Activated T-helper 1 cell treated with anti-CD3 and anti-CD28 coated beads, Interleukin-12 subunit alpha, Interleukin-12 subunit beta, Interleukin-2, Interleukin-4 antibody, amounts not matched to agents 30 ng/mL and 10 ng/mL and 1 ng/mL, durations not matched to agents 14 hours and 24 hours and 36 hours (primary cell): Measurements from ENCODE around the gene SGCD. TPM values are rescaled to one million over a fixed set of nuclear protein-coding genes. Genes with fewer than 3 reads are reported as not detected.

Experiments
- DNase-seq: peaks from one replicate; pipeline ENCODE4 v3.0.0; 2021; ENCODE audit warnings: low spot score
- H3K27ac Mint-ChIP-seq: one replicate; pipeline ENCODE4 v1.8.0; 2021; ENCODE audit warnings: mild to moderate bottlenecking, mixed read lengths
- H3K27me3 Mint-ChIP-seq: one replicate; pipeline ENCODE4 v1.8.0; 2022; ENCODE audit warnings: mild to moderate bottlenecking, moderate library complexity, mixed read lengths; ENCODE audit not compliant: insufficient read depth
- H3K36me3 Mint-ChIP-seq: one replicate; pipeline ENCODE4 v1.8.0; 2021; ENCODE audit warnings: low read depth, mixed read lengths
- H3K4me1 Mint-ChIP-seq: one replicate; pipeline ENCODE4 v1.8.0; 2021; ENCODE audit warnings: low read depth, mixed read lengths
- H3K4me3 Mint-ChIP-seq: one replicate; pipeline ENCODE4 v1.8.0; 2021; ENCODE audit warnings: mild to moderate bottlenecking, moderate library complexity, mixed read lengths
- H3K9me3 Mint-ChIP-seq: one replicate; pipeline ENCODE4 v1.8.0; 2021; ENCODE audit warnings: mixed read lengths
- intact Hi-C: fragments of 100-400 bp; cut with micrococcal nuclease; formaldehyde crosslinking; loops from one replicate; pipeline ENCODE4 v1.15.1; 2024
- total RNA-seq: library from RNA; stranded (reverse); gene quantifications from 2 replicates; pipeline ENCODE4 v1.2.3, GENCODE V29; 2022

Gene SGCD
- total RNA-seq, 1 donor from 2014 or later: not detected

DNA sequence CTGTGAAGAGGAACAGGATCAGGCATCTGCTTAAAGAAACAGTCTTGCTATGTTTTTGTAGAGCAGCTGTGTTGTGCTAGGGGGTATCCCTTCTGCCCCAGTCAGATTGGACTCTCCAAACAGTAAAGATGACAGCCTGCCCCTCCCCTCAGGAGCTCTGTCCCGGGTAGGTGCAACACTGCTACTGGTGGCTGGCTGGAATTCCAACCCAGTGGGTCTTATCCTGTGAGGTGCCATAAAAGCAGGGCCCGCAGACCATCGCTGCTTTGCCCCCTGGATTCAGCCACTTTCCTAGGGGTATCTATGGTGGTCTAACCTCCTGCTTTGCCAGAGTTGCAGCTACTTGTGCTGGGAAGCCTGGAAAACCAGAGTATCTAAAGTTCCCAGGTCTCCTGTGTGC, 408.5 kb downstream of the SGCD start:
- no peak overlapping the region for H3K27ac Mint-ChIP-seq
- H3K9me3 Mint-ChIP-seq: peaks cover 10% of the 10 kb centered on the region
- peaks cover 23% of the 10 kb centered on the region for H3K27me3 Mint-ChIP-seq
- H3K36me3 Mint-ChIP-seq: peaks cover 1% of the 10 kb centered on the region
- no peaks in the 10 kb centered on the region for H3K4me1 Mint-ChIP-seq
- no peak for DNase-seq
- H3K4me3 Mint-ChIP-seq: no peak overlapping the region
- intact Hi-C loops: no loop called here

DNA sequence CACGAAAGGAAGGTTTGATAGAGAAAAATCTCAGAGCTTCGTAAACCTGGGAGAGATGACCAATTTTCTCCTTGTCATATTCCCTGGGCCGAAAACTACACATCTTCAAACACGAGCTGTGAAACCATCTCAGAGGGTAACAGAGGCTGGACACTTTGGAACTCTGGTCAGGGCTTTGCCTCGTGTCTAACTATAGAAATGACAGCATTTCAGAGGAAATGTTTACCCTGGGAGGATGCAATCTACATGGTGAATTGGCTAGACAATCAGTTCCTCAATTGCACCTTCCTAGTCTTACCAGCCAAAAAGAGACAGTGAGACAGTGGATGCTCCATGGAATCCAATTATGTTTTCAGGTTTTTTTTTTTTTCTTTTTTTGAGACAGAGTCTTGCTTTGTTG, 414.6 kb downstream of the SGCD start:
- Mint-ChIP-seq H3K36me3 (no peaks in the 10 kb centered on the region), H3K9me3 (peaks cover 11% of the 10 kb centered on the region), H3K27me3 (peaks cover 11% of the 10 kb centered on the region), H3K27ac (no peak overlapping the region), H3K4me1 (no peaks in the 10 kb centered on the region), H3K4me3 (no peak overlapping the region)
- intact Hi-C loops: no loop called here
- DNase-seq: no peak

DNA sequence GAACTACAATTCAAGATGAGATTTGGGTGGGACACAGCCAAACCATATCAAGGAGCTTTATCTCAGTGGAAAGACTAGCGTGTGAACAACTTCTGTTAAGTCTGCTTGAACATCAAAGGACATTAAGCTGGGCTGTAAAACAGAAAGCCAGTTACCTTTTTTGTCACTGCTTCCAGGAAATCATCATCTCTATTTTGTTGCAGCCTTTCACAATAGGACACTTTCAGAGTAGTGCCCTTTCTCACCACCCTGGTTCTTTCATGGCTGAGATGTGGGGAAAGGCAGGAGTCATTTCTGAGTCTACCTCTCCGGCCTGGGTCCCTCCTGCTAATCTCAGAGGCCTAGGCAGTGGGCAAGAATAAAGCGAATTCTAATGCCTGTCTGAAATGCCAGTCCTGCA, 426.9 kb downstream of the SGCD start:
- intact Hi-C loops: no loop called here
- DNase-seq: no peak
- Mint-ChIP-seq H3K9me3 (peaks cover 9% of the 10 kb centered on the region), H3K27me3 (no peaks in the 10 kb centered on the region), H3K27ac (peak overlapping the region; percentile 56), H3K36me3 (peaks cover 2% of the 10 kb centered on the region), H3K4me1 (peaks cover 15% of the 10 kb centered on the region), H3K4me3 (no peak overlapping the region)

DNA sequence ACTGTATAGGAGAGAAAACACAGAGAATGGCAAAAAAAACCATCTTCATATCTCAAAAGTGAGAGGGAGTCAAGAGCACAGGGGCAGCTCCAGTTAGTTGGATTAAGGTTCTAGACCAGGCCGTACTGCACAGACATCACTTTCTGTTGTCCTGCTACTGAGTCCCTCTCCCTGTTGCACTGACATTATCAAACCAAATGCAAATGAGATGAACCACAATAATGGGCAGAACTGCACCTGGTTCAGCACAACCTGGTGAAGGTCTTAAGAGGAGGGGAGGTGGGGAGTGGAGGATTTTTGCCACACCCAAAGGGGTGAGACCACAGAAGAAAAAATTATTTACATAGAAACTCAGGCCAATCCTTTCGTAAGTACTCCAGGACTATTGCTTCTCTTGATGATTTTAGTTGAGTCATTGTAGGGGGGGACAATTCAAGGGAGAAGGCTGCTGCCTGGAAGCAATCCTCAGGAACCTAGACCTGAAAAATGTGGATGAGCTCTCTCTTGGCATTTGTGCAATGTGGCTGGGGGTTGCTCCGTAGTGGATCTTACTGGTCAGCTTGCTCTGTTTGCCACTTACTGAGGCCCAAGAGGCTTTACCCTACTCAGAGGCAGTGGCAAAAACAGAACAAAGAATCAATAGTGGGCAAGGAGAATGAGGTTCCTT, 428.6 kb downstream of the SGCD start:
- no peak for DNase-seq
- H3K4me3 Mint-ChIP-seq: no peak overlapping the region
- H3K9me3 Mint-ChIP-seq: peaks cover 9% of the 10 kb centered on the region
- no peaks in the 10 kb centered on the region for H3K27me3 Mint-ChIP-seq
- H3K27ac Mint-ChIP-seq: no peak overlapping the region
- intact Hi-C loops: no loop called here
- peaks cover 2% of the 10 kb centered on the region for H3K36me3 Mint-ChIP-seq
- H3K4me1 Mint-ChIP-seq: peaks cover 15% of the 10 kb centered on the region

DNA sequence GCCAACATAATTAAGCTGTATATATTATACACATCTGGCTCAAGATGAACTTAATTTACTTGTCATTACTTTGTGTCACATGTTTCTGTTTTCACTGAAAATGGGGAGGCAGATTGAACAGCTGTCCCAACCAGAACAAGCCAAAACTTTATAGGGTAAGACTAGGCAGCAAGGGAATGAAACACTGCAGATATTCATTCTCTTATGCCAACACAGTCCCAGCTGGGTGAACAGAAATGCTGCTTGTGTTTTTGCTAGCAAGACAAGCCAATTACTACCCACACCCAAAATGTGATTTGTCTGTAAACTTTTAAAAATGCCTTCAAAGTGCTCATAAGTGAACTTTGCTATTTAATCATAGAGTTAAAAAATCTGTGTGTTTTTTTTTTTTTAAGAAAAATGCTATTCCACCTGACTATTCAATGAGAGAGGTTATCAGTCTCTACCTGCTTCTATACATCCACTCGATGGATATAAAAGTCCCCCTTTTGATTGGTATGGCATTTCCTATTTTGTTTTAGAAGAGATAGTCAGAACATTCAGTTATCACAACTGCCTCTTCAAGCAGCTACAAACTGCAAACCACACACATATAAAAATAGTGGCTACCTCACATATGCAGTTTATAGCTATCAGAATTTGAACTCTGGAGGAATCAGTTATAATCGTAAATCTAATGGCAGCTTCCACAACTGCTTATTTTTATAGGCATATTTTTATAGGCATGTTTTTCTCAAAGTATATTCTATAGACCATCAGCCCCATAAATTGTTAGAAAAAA, 431.2 kb downstream of the SGCD start:
- no peak overlapping the region for H3K27ac Mint-ChIP-seq
- H3K9me3 Mint-ChIP-seq: peaks cover 5% of the 10 kb centered on the region
- no peak for DNase-seq
- intact Hi-C loops: no loop called here
- H3K27me3 Mint-ChIP-seq: peaks cover 5% of the 10 kb centered on the region
- H3K4me1 Mint-ChIP-seq: peaks cover 14% of the 10 kb centered on the region
- peaks cover 1% of the 10 kb centered on the region for H3K36me3 Mint-ChIP-seq
- no peak overlapping the region for H3K4me3 Mint-ChIP-seq

DNA sequence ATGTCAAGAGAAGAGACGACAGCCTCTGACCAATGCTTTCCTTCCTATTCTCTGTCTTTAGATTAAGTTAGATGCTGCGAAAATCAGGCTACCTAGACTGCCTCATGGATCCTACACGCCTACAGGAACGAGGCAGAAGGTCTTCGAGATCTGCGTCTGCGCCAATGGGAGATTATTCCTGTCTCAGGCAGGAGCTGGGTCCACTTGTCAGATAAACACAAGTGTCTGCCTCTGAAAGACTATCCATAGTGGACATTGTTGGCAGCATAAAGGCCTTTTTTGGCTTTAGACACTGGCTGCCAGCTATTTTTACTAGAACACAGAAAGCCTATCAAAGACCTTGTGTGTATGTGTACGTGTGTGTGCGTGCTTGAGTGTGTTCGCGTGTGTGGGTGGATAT, 432.2 kb downstream of the SGCD start:
- no peaks in the 10 kb centered on the region for H3K36me3 Mint-ChIP-seq
- H3K27ac Mint-ChIP-seq: no peak overlapping the region
- no peak overlapping the region for H3K4me3 Mint-ChIP-seq
- H3K4me1 Mint-ChIP-seq: peaks cover 4% of the 10 kb centered on the region
- no peaks in the 10 kb centered on the region for H3K9me3 Mint-ChIP-seq
- intact Hi-C loops: no loop called here
- no peak for DNase-seq
- peaks cover 5% of the 10 kb centered on the region for H3K27me3 Mint-ChIP-seq

DNA sequence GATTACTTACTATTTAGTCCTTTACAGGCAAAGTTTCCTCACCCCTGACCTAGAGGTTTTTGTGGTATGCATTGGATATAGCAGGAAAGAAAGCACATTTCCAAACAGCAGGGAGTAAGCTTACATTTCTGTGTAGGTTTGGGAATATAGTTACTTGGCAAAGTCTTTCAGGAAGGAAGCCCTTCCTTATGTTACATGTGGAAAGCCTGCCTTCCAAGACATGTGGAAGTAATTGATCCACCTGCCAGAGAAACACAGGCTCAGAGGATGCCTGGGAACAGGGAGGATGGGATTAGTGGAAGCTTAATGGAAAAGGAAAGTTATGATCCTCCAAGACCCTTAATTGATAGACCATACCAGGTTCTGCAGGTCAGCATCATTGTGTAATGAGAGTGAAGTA, 435.8 kb downstream of the SGCD start:
- Mint-ChIP-seq H3K27ac (no peak overlapping the region), H3K4me3 (no peak overlapping the region)

DNA sequence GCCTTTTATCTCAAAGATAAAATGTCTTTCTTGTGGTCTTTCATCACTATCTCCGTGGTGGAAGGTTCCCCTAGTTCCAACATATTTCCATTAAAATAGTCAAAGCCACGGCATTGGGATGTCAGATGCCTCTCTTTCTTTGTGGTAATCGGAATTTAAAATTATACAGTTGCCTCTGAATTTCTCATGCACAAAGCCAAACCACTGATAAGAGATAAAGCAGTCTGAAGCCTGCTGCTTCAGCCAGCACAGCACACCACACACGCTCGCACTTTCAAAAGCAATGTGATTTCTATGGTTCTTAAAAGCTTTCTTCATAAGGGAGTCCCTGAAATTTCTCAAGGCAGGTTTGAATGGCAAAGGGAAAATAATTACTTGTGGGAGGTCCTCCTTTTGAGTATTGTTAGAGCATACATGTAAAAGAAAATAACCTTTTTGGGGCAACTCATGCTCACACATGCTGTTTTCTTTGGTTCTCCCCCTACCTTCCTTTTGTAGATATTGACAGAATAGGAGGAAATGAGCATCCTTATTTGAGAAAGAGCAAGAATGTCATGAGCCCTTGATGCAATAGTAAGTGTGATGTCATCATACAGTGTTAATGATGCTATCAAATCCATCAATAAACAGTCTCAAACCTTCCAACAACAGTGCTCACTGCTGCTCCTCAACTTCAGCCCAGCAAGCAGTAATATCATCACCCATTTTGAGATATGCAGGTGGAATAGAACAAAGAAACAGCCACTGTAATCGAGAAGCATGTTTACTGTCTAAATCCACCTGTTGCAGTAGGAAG, 437.4 kb downstream of the SGCD start:
- Mint-ChIP-seq H3K27ac (no peak overlapping the region), H3K36me3 (no peaks in the 10 kb centered on the region), H3K9me3 (no peaks in the 10 kb centered on the region), H3K4me3 (no peak overlapping the region), H3K27me3 (peaks cover 10% of the 10 kb centered on the region), H3K4me1 (no peaks in the 10 kb centered on the region)
- no peak for DNase-seq
- intact Hi-C loops: no loop called here

More for the DNA sequence above, 435.8 kb downstream of the SGCD start:
- Mint-ChIP-seq H3K36me3 (no peaks in the 10 kb centered on the region), H3K9me3 (no peaks in the 10 kb centered on the region), H3K4me1 (no peaks in the 10 kb centered on the region), H3K27me3 (peaks cover 8% of the 10 kb centered on the region)
- no peak for DNase-seq
- intact Hi-C loops: no loop called here

DNA sequence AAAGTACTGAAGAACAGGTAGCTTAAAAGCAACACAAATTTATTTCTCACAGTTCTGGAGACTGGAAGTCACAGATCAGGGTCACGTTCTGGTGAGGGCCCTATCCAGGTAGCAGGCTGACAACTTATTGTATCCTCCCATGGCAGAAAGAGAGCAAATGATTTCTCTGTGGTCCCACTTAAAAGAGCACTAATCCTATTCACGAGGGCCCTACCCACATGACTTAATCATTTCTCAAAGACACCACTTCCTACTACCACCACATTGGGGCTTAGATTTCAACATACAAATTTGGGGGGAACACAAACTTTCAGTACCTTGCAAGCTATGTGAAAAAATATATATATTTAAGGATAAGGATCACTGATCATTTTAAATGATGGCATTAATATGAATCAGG, 447.3 kb downstream of the SGCD start:
- H3K9me3 Mint-ChIP-seq: peaks cover 13% of the 10 kb centered on the region
- H3K27me3 Mint-ChIP-seq: peaks cover 7% of the 10 kb centered on the region
- peaks cover 10% of the 10 kb centered on the region for H3K4me1 Mint-ChIP-seq
- peaks cover 3% of the 10 kb centered on the region for H3K36me3 Mint-ChIP-seq
- intact Hi-C loops: no loop called here
- no peak for DNase-seq
- H3K4me3 Mint-ChIP-seq: no peak overlapping the region
- no peak overlapping the region for H3K27ac Mint-ChIP-seq

DNA sequence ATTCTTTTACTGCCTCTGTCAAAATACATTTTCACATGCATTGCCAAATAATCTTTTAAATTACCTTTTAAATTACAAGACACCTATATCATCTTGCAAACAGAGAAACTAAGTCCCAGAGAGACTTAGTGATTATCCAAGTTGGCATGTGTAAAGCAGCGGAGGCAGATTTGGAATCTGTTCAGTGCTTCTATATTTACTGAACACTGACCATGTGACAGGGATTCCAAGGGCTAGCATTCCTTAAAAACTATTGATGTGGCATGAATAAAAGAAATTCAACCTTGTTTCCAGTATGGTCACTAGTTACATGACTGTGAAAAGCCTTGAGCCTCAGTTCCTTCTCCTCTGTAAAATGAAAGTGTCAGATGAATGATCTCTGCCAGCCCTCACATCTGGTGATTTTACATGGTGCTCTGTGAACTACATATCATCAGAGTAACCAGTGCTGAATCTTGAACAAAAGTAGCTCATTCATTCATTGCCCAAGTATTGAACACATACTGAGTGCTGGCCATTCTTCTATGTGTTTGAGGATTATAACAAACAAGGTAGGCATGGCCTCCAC, 451.3 kb downstream of the SGCD start:
- DNase-seq: no peak
- Mint-ChIP-seq H3K36me3 (peaks cover 3% of the 10 kb centered on the region), H3K27me3 (peaks cover 5% of the 10 kb centered on the region), H3K4me3 (no peak overlapping the region), H3K9me3 (peaks cover 10% of the 10 kb centered on the region), H3K4me1 (peaks cover 13% of the 10 kb centered on the region), H3K27ac (no peak overlapping the region)
- intact Hi-C loops: no loop called here

DNA sequence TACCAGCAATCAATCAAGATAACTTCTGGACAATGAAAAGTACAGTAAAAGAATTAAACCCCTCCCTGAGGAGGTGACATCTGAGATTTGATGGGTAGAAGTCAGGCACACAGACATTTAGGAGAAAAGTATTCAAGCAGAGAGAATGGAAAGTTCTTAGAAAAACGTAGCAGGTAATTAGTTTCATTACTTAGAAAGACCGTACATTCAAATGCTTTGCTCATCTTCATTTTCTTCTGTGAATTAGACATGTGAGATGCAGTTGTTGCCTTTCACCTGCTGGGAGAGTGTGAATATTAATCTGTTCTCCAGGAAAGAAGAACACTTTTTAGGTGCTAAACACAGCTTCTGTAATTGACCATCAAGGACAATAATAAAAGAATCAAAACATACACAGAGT, 451.8 kb downstream of the SGCD start:
- no peak for DNase-seq
- peaks cover 10% of the 10 kb centered on the region for H3K9me3 Mint-ChIP-seq

DNA sequence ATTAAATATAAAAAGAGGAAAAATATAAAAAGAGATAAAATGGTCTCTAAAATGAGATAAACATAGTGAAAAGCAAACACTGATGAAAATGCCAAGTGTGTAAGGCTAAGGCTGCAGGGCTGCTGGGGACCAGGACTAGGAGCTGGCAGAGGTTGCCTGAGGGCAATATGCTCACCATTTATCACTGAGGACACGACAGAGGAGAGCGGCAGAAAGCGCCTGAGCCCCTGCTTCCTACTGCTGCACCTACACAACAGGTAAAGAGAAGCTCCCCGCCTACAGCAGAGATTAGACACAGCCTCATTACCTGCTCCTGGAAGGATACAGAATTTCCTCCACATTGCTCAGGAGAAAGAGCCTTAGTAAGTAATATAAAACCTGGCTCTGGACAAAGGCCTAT, 452.5 kb downstream of the SGCD start:
- Mint-ChIP-seq H3K4me3 (no peak overlapping the region), H3K9me3 (peaks cover 15% of the 10 kb centered on the region), H3K36me3 (peaks cover 9% of the 10 kb centered on the region), H3K27ac (no peak overlapping the region), H3K27me3 (peaks cover 5% of the 10 kb centered on the region), H3K4me1 (peaks cover 13% of the 10 kb centered on the region)
- no peak for DNase-seq
- intact Hi-C loops: no loop called here

More for the DNA sequence above, 451.8 kb downstream of the SGCD start:
- H3K4me3 Mint-ChIP-seq: no peak overlapping the region
- peaks cover 6% of the 10 kb centered on the region for H3K36me3 Mint-ChIP-seq
- no peak overlapping the region for H3K27ac Mint-ChIP-seq
- intact Hi-C loops: no loop called here
- peaks cover 13% of the 10 kb centered on the region for H3K4me1 Mint-ChIP-seq
- H3K27me3 Mint-ChIP-seq: peaks cover 5% of the 10 kb centered on the region

DNA sequence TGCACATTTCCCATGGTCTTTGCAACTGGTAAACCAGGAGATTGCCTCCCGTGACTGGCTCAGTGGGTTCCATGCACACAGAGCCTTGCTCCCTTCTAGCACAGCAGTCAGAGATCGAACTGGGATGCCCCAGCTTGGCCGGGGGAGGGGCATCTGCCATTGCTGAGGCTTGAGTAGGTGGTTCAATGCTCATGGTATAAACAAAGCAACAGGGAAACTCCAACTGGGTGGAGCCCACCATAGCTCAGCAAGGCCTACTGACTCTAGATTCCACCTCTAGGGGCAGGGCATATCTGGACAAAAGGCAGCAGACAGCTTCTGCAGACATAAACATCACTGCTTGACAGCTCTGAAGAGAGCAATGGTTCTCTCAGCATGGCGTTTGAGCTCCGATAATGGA, 456.1 kb downstream of the SGCD start:
- peaks cover 8% of the 10 kb centered on the region for H3K36me3 Mint-ChIP-seq
- peaks cover 28% of the 10 kb centered on the region for H3K9me3 Mint-ChIP-seq
- intact Hi-C loops: no loop called here
- peaks cover 5% of the 10 kb centered on the region for H3K27me3 Mint-ChIP-seq
- no peak for DNase-seq
- H3K27ac Mint-ChIP-seq: no peak overlapping the region
- peaks cover 13% of the 10 kb centered on the region for H3K4me1 Mint-ChIP-seq
- H3K4me3 Mint-ChIP-seq: no peak overlapping the region
